ENCODE measurements around the gene RAB19.

- TF ChIP-seq PAX8 (IDR thresholded peaks at IDR 0.05) (no peak), ZNF217 (IDR thresholded peaks at IDR 0.05) (no peak), CTCF (IDR thresholded peaks at IDR 0.05 in 2 of 3, conservative IDR thresholded peaks at IDR 0.05 in 1 of 3; ENCODE audit: control insufficient read depth in 2 of 3, extremely low read depth in 1 of 3, insufficient read depth in 1 of 3, low read depth in 3 of 3, low read length in 3 of 3) (no peak), HDAC2 (IDR thresholded peaks at IDR 0.05) (no peak), TCF7 (IDR thresholded peaks at IDR 0.05; ENCODE audit: borderline replicate concordance) (no peak), FOS (IDR thresholded peaks at IDR 0.05; ENCODE audit: borderline replicate concordance, extremely low read depth, insufficient read length) (no peak), CREB1 (IDR thresholded peaks at IDR 0.05; ENCODE audit: low read depth) (no peak), SIN3A (IDR thresholded peaks at IDR 0.05; ENCODE audit: low read depth, low read length) (no peak), TARDBP (IDR thresholded peaks at IDR 0.05; ENCODE audit: borderline replicate concordance) (no peak), EP300 (IDR thresholded peaks at IDR 0.05; ENCODE audit: borderline replicate concordance in 1 of 2, control insufficient read depth in 1 of 2, low read depth in 2 of 2, low read length in 2 of 2) (no peak), HDGF (IDR thresholded peaks at IDR 0.05) (no peak), BCL11A (IDR thresholded peaks at IDR 0.05; ENCODE audit: low read depth, low read length) (no peak), ZBTB33 (IDR thresholded peaks at IDR 0.05) (no peak), REST (IDR thresholded peaks at IDR 0.05; ENCODE audit: low read depth, low read length) (no peak)
Observed at GRCh38 chr7:140421521-140421920, 17.7 kb downstream of the RAB19 start.
